OCI-LY1 (cell line): ENCODE measurements around the gene TTYH3.

Experiments used
- EZH2 ChIP-seq: fragments of 200-600 bp; sonication (generic), shearing (Covaris generic); IDR thresholded peaks from 2 replicates; pipeline ENCODE4 v1.8.0; 2017; ENCODE audit warnings: borderline replicate concordance, mixed run types, mild to moderate bottlenecking, antibody characterized with exemption, low read length, moderate library complexity, mixed read lengths
- TF ChIP-seq, protein P1 (sequence below): fragments of 200-600 bp; sonication (generic), shearing (Covaris generic); IDR thresholded peaks from 2 replicates; pipeline ENCODE4 v1.5.1; 2017; ENCODE audit warnings: mild to moderate bottlenecking, antibody characterized with exemption, low read length, moderate library complexity, mixed read lengths

DNA sequence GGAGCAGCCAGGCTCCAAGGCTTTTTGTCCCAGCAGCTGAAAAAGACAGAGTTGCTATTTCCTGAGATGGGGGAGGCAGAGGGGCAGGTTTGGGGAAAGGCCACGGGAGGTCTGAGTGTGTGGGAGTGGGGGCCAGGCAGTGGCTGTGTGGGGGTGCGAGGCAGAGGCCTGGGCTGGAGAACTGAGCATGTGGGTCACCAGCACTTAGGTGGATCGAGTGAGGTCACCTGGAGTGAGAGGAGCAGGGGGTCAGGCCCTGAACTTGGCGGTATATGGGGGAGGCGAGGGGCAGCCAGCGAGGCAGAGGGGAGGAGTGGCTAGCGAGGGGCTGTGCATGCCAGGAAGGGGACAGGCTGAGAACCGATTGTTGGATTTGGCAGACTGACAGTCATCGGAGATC, 44.7 kb upstream of the TTYH3 start:
- TF ChIP-seq, protein P1, sequence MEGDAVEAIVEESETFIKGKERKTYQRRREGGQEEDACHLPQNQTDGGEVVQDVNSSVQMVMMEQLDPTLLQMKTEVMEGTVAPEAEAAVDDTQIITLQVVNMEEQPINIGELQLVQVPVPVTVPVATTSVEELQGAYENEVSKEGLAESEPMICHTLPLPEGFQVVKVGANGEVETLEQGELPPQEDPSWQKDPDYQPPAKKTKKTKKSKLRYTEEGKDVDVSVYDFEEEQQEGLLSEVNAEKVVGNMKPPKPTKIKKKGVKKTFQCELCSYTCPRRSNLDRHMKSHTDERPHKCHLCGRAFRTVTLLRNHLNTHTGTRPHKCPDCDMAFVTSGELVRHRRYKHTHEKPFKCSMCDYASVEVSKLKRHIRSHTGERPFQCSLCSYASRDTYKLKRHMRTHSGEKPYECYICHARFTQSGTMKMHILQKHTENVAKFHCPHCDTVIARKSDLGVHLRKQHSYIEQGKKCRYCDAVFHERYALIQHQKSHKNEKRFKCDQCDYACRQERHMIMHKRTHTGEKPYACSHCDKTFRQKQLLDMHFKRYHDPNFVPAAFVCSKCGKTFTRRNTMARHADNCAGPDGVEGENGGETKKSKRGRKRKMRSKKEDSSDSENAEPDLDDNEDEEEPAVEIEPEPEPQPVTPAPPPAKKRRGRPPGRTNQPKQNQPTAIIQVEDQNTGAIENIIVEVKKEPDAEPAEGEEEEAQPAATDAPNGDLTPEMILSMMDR, result no peak
- TF ChIP-seq EZH2, result no peak
